Esophagus muscularis mucosa (tissue), 3 donors: Measurements from ENCODE around the gene HDAC5.

ENCODE experiments used
- CTCF ChIP-seq, 3 experiments: fragments of 200-600 bp in 2 of 3; fragments of 450-650 bp in 1 of 3; sonication (generic) in 2 of 3; IDR thresholded peaks; one replicate each; pipeline ENCODE4 v1.5.1; 2017 to 2019; ENCODE audit warnings: antibody characterized with exemption in 3 of 3, mild to moderate bottlenecking in 2 of 3, moderate library complexity in 1 of 3
- POLR2A ChIP-seq: fragments of 450-650 bp; IDR thresholded peaks from one replicate; pipeline ENCODE4 v1.6.1; 2017; ENCODE audit warnings: antibody characterized with exemption, moderate library complexity, mild to moderate bottlenecking, low read depth
- POLR2AphosphoS5 ChIP-seq, 2 donors: sonication (generic); formaldehyde crosslinking; IDR thresholded peaks; one replicate each; pipeline ENCODE4 v1.6.1; 2017; ENCODE audit warnings: antibody characterized with exemption in 2 of 2

- TF ChIP-seq POLR2A (no peak), CTCF (IDR thresholded peaks at IDR 0.05) (no peak), POLR2AphosphoS5 (IDR thresholded peaks at IDR 0.05) (no peak)
Measured at GRCh38 chr17:44091200-44091997, 32.0 kb downstream of the HDAC5 start.
